Measurements from ENCODE around the gene PCDHGA1.

PCDHGA1 gene

GRCh38 chr5:141427783-141428426 is 97.6 kb downstream of the PCDHGA1 start:
- Histone ChIP-seq H3K36me3 (ENCODE audit: control insufficient read depth in 2 of 2, insufficient read depth in 1 of 2, low read length in 2 of 2) (no peaks in the 10 kb centered on the region), H3K9me3 (ENCODE audit: control insufficient read depth, insufficient read depth, low read depth, low read length) (no peaks in the 10 kb centered on the region), H3K4me1 (ENCODE audit: control insufficient read depth, insufficient read depth, low read length) (no peaks in the 10 kb centered on the region), H3K4me3 (ENCODE audit: low read depth, low read length) (no peak overlapping the region), H3K27ac (ENCODE audit: extremely low read depth, low read depth, low read length) (no peak overlapping the region)
- CTCF ChIA-PET = interaction anchor here (1.1 to 5.4 kb wide), 5 partner anchors 31 to 132 kb away, joined by 3 to 38 read pairs (median 4); partner anchors contain the start of gene PCDHGB5
- POLR2A ChIA-PET = no interaction called here
- TF ChIP-seq AEBP2 (tag by site-specific recombination; IDR thresholded peaks at IDR 0.05; ENCODE audit: borderline replicate concordance) (no peak), REST (tag by site-specific recombination; IDR thresholded peaks at IDR 0.05) (no peak), ZNF792 (tag by site-specific recombination; IDR thresholded peaks at IDR 0.05) (no peak), ZNF701 (tag by site-specific recombination; IDR thresholded peaks at IDR 0.05) (no peak), ZNF518A (tag by site-specific recombination; conservative IDR thresholded peaks at IDR 0.05; ENCODE audit: low read depth) (no peak), ZSCAN30 (tag by site-specific recombination; IDR thresholded peaks at IDR 0.05) (no peak), ZNF132 (tag by site-specific recombination; IDR thresholded peaks at IDR 0.05; ENCODE audit: borderline replicate concordance) (no peak), ZNF639 (tag by site-specific recombination; IDR thresholded peaks at IDR 0.05) (no peak), ZNF549 (tag by site-specific recombination; IDR thresholded peaks at IDR 0.05) (no peak), ZBTB1 (tag by site-specific recombination; IDR thresholded peaks at IDR 0.05) (no peak), ZNF121 (tag by site-specific recombination; IDR thresholded peaks at IDR 0.05) (no peak), PBX3 (CRISPR knock-in tag; IDR thresholded peaks at IDR 0.05) (no peak), ZSCAN5A (tag by site-specific recombination; IDR thresholded peaks at IDR 0.05) (no peak), BCL11B (tag by site-specific recombination; IDR thresholded peaks at IDR 0.05; ENCODE audit: low read depth) (no peak), ZNF223 (tag by site-specific recombination; IDR thresholded peaks at IDR 0.05) (no peak), ZNF692 (tag by site-specific recombination; IDR thresholded peaks at IDR 0.05) (no peak), BCL11A (tag by site-specific recombination; IDR thresholded peaks at IDR 0.05; ENCODE audit: low read depth) (no peak)
